IPS-15b (cell line): Measurements from ENCODE around the gene KIRREL1.

Source experiments
- H3K27me3 ChIP-seq: one replicate; pipeline ENCODE4 v1.6.1; 2013; ENCODE audit warnings: low read length; ENCODE audit not compliant: control insufficient read depth, insufficient read depth
- H3K36me3 ChIP-seq: one replicate; pipeline ENCODE4 v1.6.1; 2013; ENCODE audit warnings: low read length; ENCODE audit not compliant: control insufficient read depth, insufficient read depth
- H3K4me1 ChIP-seq: one replicate; pipeline ENCODE4 v1.6.1; 2013; ENCODE audit warnings: mild to moderate bottlenecking, low read length; ENCODE audit not compliant: control insufficient read depth, insufficient read depth
- H3K4me3 ChIP-seq: one replicate; pipeline ENCODE4 v1.5.1; 2013; ENCODE audit warnings: low read depth, low read length
- H3K9ac ChIP-seq: one replicate; pipeline ENCODE4 v1.6.1; 2013; ENCODE audit warnings: low read depth, mild to moderate bottlenecking, low read length
- H3K9me3 ChIP-seq: one replicate; pipeline ENCODE4 v1.6.1; 2013; ENCODE audit warnings: mild to moderate bottlenecking, low read length; ENCODE audit not compliant: control insufficient read depth, insufficient read depth

The KIRREL1 gene

DNA sequence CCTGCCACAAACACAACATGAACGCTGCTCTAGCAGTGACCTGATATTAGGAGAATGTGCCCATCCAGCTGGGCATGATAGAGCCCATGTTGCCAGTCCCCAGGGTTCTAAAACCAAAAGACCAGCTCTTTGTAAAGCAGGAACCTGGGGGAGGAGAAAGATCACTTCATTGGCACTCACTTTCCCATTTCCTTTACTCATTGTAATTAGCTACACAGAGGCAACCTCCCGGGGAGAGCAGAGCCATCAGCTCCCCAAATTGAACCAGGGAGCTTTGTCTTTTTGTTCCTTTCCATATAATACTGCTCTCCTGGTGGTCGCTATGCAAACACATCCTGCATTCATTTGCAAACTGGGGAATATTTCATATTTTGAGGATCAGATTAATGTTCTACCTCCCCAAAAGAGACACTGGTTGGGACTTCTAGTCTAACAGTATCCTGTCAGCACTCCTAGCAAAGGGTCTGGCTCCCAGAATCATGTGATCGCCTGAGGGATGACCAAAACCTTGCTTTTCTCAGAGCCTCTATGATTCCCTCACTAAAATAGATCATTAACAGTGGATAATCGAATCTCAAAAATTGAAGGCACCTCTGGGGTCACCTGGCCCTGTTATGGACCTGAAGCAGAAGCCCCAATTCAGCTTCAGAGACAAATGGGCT, 110.5 kb downstream of the KIRREL1 start:
- peak overlapping the region; percentile 29 for H3K9ac ChIP-seq

GRCh38 chr1:158104891-158105290, 111.4 kb downstream of the KIRREL1 start:
- Histone ChIP-seq H3K9me3 (no peaks in the 10 kb centered on the region), H3K27me3 (no peaks in the 10 kb centered on the region), H3K9ac (no peak overlapping the region), H3K36me3 (no peaks in the 10 kb centered on the region), H3K4me3 (peak overlapping the region; percentile 21), H3K4me1 (peaks cover 59% of the 10 kb centered on the region)

More for the DNA sequence above, 110.5 kb downstream of the KIRREL1 start:
- Histone ChIP-seq H3K36me3 (no peaks in the 10 kb centered on the region), H3K9me3 (no peaks in the 10 kb centered on the region), H3K4me1 (peaks cover 62% of the 10 kb centered on the region), H3K4me3 (no peak overlapping the region), H3K27me3 (no peaks in the 10 kb centered on the region)

GRCh38 chr1:158105352-158106095, 112.1 kb downstream of the KIRREL1 start:
- Histone ChIP-seq H3K27me3 (no peaks in the 10 kb centered on the region), H3K4me1 (peaks cover 56% of the 10 kb centered on the region)

DNA sequence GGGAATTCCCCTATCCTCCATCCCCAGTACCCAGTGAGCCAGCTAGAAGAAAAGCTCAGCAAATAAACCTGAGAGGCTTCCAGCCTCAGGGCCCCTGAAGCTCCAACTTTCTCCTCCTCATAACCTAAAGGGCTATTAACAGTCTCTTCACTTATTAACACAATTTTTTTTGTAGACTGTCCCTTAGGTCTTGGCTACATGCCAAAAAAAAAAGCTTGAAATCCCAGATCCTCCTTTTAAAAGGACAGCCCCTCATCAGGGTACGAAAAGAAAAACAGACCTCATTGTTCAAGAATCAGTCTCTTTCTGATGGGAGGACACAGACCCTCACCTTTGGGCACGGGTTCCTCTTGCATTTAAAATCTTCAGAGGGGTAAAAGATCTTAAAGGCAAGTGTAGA, 114.5 kb downstream of the KIRREL1 start:
- Histone ChIP-seq H3K9ac (no peak overlapping the region), H3K4me1 (peaks cover 36% of the 10 kb centered on the region), H3K27me3 (peaks cover 14% of the 10 kb centered on the region), H3K36me3 (no peaks in the 10 kb centered on the region), H3K9me3 (no peaks in the 10 kb centered on the region), H3K4me3 (no peak overlapping the region)

More at GRCh38 chr1:158105352-158106095, 112.1 kb downstream of the KIRREL1 start:
- H3K9ac ChIP-seq: no peak overlapping the region
- no peaks in the 10 kb centered on the region for H3K9me3 ChIP-seq
- peak overlapping the region; percentile 23 for H3K4me3 ChIP-seq
- H3K36me3 ChIP-seq: no peaks in the 10 kb centered on the region

DNA sequence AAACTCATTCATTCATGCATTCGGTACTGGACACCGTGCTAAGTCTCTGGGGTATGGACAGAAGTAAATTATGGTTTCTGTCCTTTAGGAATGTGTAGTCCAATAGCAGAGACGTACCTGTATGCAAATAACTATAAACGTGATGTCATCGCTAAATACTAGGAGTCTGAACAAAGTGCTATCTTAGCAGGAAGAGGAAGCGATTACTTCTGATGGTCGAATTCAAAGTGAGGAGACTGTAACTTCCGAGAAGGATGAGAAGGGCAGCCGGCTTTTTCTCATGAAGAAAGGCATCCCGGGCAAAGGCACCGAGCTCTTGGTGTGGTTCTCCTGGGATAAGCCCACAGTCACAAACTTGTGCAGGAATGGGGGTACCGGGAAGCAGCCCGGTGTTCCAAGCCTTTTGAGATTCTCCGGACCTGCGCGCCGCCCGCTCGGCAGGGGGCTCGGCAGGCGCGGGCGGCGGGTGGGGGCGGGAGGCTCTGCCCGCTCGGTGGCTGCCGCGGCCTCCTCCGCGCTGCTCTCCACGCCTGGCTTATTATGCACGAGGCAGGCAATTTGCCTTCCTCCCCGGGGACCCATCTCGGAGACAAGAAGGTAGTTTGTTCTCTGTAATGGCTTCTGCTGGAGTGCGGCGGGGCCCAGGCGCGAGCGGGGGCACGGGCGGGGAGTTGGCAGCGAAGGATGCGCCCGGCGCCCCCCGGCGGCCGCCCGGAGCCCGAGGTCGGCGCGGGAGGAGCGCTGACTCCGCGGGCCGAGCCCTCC, 119.7 kb downstream of the KIRREL1 start:
- Histone ChIP-seq H3K36me3 (no peaks in the 10 kb centered on the region), H3K4me3 (peak overlapping the region; percentile 54), H3K9ac (peak overlapping the region; percentile 40)

DNA sequence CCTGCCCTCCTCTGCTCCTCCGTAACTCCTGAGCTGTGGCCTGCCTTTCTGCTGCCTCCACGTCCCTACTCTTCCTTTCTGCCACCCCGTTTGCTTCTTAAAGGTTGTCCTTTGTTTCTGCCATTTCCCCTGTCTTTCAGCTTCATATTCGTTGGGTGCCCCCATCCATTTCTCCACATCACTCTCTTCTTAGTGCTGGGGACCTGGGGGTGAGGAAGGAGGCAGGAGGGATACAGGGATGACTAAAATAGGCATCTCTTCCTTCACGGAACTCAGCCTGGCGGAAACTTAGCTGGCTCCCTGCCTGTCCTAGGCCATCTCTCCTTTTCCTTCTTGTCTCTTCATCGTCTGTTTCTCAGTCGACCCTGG, 120.3 kb downstream of the KIRREL1 start:
- no peaks in the 10 kb centered on the region for H3K36me3 ChIP-seq
- no peaks in the 10 kb centered on the region for H3K9me3 ChIP-seq
- peaks cover 32% of the 10 kb centered on the region for H3K27me3 ChIP-seq
- peaks cover 12% of the 10 kb centered on the region for H3K4me1 ChIP-seq
- no peak overlapping the region for H3K9ac ChIP-seq
- H3K4me3 ChIP-seq: peak overlapping the region; percentile 54

More for the DNA sequence above, 119.7 kb downstream of the KIRREL1 start:
- no peaks in the 10 kb centered on the region for H3K9me3 ChIP-seq
- H3K27me3 ChIP-seq: peaks cover 32% of the 10 kb centered on the region
- H3K4me1 ChIP-seq: peaks cover 6% of the 10 kb centered on the region

GRCh38 chr1:158115126-158115525, 121.7 kb downstream of the KIRREL1 start:
- Histone ChIP-seq H3K4me1 (peaks cover 16% of the 10 kb centered on the region), H3K4me3 (no peak overlapping the region), H3K9ac (no peak overlapping the region), H3K27me3 (peaks cover 32% of the 10 kb centered on the region), H3K9me3 (no peaks in the 10 kb centered on the region), H3K36me3 (no peaks in the 10 kb centered on the region)

- Histone ChIP-seq H3K4me3 (no peak overlapping the region), H3K4me1 (peaks cover 17% of the 10 kb centered on the region), H3K9ac (no peak overlapping the region), H3K27me3 (peaks cover 30% of the 10 kb centered on the region), H3K9me3 (no peaks in the 10 kb centered on the region), H3K36me3 (no peaks in the 10 kb centered on the region)
These were observed 123.1 kb downstream of the KIRREL1 start for GRCh38 chr1:158116311-158117167.

- H3K4me3 ChIP-seq: peak overlapping the region; percentile 19
- no peaks in the 10 kb centered on the region for H3K36me3 ChIP-seq
- H3K9me3 ChIP-seq: no peaks in the 10 kb centered on the region
- H3K4me1 ChIP-seq: peaks cover 19% of the 10 kb centered on the region
- H3K9ac ChIP-seq: no peak overlapping the region
- peaks cover 18% of the 10 kb centered on the region for H3K27me3 ChIP-seq
These were observed 124.6 kb downstream of the KIRREL1 start for GRCh38 chr1:158117854-158118704.

- H3K9ac ChIP-seq: no peak overlapping the region
- peak overlapping the region; percentile 19 for H3K4me3 ChIP-seq
- peaks cover 17% of the 10 kb centered on the region for H3K4me1 ChIP-seq
- peaks cover 15% of the 10 kb centered on the region for H3K27me3 ChIP-seq
- no peaks in the 10 kb centered on the region for H3K36me3 ChIP-seq
- H3K9me3 ChIP-seq: no peaks in the 10 kb centered on the region
These were observed 125.4 kb downstream of the KIRREL1 start for GRCh38 chr1:158118713-158119402.
